GM21717 (cell line): ENCODE data around the gene FFAR3.
A peak's percentile ranks its signal among the peaks of the same experiment; 100 is the strongest.
"Not testable (repeated sequence)": the region's sequence is repeated elsewhere in the genome, so short reads cannot be mapped to it uniquely, and the experiment has no call there.

Experiments used
- ATAC-seq: cut with Tn5 transposase; IDR thresholded peaks from one replicate; pipeline ENCODE4 v1.9.1; 2021; ENCODE audit warnings: mild to moderate bottlenecking, moderate library complexity; ENCODE audit not compliant: unreplicated experiment

The FFAR3 gene

DNA sequence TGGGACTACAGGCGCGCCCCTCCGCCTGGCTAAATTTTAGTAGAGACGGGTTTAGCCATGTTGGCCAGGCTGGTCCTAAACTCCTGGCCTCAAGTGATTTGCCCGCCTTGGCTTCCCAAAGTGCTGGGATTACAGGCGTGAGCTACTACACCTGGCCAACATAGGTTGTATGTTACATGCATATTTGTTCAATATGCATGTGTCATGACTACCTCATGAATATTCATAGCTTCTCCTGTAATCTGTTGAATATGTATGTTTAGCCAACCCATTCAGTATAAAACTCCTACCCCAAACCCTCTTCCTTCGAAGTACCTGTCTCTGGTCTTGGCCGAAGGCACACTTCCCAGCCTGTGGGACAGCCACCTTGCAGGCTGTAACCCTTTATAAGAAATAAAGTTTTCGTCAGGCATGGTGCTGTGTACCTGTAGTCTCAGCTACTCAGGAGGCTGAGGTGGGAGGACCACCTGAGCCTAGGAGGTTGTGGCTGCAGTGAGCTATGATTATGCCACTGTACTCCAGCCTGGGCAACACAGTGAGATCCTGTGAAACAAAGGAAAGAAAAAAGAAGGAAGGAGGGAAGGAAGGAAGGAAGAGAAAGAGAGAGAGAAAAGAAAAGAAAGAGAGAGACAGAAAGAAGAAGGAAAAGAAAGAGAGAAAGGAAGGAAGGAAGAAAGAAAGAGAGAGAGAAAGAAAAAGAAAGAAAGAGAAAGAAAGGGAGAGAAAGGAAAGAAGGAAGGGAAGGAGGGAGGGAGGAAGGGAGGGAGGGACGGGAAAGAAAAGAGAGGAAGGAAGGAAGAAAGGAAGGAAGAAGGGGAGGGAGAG, 41.9 kb downstream of the FFAR3 start:
- no peak for ATAC-seq

GRCh38 chr19:35400773-35401100, 42.5 kb downstream of the FFAR3 start:
- no peak for ATAC-seq

DNA sequence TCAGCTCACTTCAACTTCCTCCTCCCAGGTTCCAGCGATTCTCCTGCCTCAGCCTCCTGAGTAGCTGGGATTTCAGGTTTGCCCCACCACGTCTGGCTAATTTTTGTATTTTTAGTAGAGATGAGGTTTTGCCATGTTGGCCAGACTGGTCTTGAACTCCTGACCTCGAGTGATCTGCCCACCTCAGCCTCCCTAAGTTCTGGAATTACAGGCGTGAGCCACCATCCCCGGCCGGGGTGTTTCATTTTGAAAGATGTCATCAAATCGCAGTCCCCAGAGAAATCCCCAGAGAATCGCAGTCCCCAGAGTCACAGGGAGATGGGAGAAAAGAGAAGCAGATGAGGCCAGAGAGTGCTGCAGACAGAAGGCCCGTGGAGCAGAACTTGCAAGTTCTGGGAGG, 43.2 kb downstream of the FFAR3 start:
- not testable (repeated sequence) for ATAC-seq

GRCh38 chr19:35403116-35403760, 45.0 kb downstream of the FFAR3 start:
- no peak for ATAC-seq

DNA sequence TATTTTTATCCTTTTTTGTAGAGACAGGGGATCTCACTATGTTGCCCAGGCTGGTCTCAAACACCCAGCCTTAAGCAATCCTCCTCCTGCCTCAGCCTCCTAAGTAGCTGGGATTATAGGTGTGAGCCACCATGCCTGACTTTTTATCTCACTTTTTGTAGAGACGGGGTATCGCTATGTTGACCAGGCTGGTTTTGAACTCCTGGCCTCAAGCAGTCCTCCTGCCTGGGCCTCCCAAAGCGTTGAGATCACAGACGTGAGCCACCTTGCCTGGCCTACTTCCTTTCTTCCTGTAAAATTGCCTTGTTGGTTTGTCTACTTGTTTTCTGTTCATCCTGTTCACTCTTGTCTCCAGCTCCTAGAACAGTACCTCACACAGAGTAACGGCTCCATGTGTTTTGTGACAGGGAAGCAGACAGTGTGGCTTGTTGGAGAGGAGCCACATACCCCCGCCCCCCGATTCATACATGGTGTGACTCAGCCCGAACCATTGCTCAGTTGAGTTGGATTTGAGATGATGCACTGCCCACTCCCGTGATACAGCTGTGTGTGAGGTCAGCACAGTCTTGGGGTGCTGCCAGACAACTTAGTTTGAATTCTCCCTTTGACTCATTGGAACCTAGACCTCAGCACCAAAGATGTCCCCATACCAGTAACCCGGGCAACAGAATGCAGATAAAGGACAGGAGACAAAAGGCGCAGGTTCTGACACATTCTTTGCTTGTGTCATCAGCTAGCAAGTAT, 46.8 kb downstream of the FFAR3 start:
- no peak for ATAC-seq

- ATAC-seq, result no peak
These were observed 49.4 kb downstream of the FFAR3 start for GRCh38 chr19:35407619-35408018.

- peak; percentile 75 for ATAC-seq
These were observed 50.3 kb downstream of the FFAR3 start for GRCh38 chr19:35408284-35409171.

- no peak for ATAC-seq
These were observed 50.9 kb downstream of the FFAR3 start for GRCh38 chr19:35409191-35409590.
